SK-N-MC (cell line): ENCODE results near the gene RGL3.

Experiments used
- EZH2 ChIP-seq: fragments of 200-600 bp; sonication (generic); IDR thresholded peaks from one replicate; pipeline ENCODE4 v1.6.1; 2017; ENCODE audit warnings: antibody characterized with exemption
- FOXP2 ChIP-seq: optimal IDR thresholded peaks from 2 replicates; pipeline ENCODE3; 2011; ENCODE audit warnings: mild to moderate bottlenecking, moderate library complexity; ENCODE audit not compliant: insufficient read depth; ENCODE audit errors: extremely low read length, control extremely low read depth
- POLR2AphosphoS5 ChIP-seq: IDR thresholded peaks from 2 replicates; pipeline ENCODE4 v1.6.1; 2012; ENCODE audit warnings: mild to moderate bottlenecking, low read depth, low read length, borderline replicate concordance

GRCh38 chr19:11364296-11364904 is 54.7 kb downstream of the RGL3 start:
- TF ChIP-seq EZH2 (no peak), POLR2AphosphoS5 (no peak), FOXP2 (no peak)
